Skeletal muscle satellite cell (primary cell): ENCODE measurements around the gene IL21R.

Experiments
- H3K27me3 ChIP-seq: 2 replicates; pipeline ENCODE4 v1.7.0; 2013; ENCODE audit warnings: low read length; ENCODE audit not compliant: control insufficient read depth, insufficient read depth
- H3K36me3 ChIP-seq: 2 replicates; pipeline ENCODE4 v1.7.0; 2013; ENCODE audit warnings: mild to moderate bottlenecking, control low read depth, low read length; ENCODE audit not compliant: insufficient read depth
- H3K4me1 ChIP-seq: 2 replicates; pipeline ENCODE4 v1.7.0; 2013; ENCODE audit warnings: low read length; ENCODE audit not compliant: control insufficient read depth, insufficient read depth
- H3K4me2 ChIP-seq: 2 replicates; pipeline ENCODE4 v1.7.0; 2013; ENCODE audit warnings: mild to moderate bottlenecking, low read length
- H3K4me3 ChIP-seq: 2 replicates; pipeline ENCODE4 v1.7.0; 2013; ENCODE audit warnings: low read length
- H3K9ac ChIP-seq: 2 replicates; pipeline ENCODE4 v1.7.0; 2013; ENCODE audit warnings: mild to moderate bottlenecking, low read depth, low read length, moderate library complexity
- H3K9me3 ChIP-seq: replicated peaks from 2 replicates; pipeline ENCODE4 v1.7.0; 2013; ENCODE audit warnings: mild to moderate bottlenecking, control low read depth, low read length

The IL21R gene

DNA sequence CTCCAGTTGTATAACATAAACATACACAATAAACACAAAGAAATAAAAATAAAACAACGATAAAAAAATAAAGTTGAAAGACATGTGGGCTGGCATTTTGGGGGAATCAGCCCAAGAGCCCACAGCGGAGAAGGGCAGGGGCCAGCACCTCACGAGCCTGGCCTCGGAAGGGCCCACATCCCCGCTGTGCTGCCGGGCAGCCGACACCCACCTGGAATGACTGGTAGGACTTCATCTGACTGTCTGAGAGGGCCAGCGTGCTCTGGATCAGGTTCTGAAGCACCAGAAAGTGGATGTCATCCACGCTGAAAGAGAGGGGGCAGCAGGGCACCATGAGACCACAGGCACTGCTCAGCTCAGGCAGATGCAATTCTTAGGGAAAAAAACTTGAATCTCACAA, 74.3 kb downstream of the IL21R start:
- no peaks in the 10 kb centered on the region for H3K9me3 ChIP-seq
- peaks cover 48% of the 10 kb centered on the region for H3K4me1 ChIP-seq
- no peaks in the 10 kb centered on the region for H3K27me3 ChIP-seq
- H3K36me3 ChIP-seq, result peaks cover 70% of the 10 kb centered on the region
- H3K9ac ChIP-seq, result peak overlapping the region; percentile 57
- no peak overlapping the region for H3K4me3 ChIP-seq
- peak overlapping the region; percentile 51 for H3K4me2 ChIP-seq

DNA sequence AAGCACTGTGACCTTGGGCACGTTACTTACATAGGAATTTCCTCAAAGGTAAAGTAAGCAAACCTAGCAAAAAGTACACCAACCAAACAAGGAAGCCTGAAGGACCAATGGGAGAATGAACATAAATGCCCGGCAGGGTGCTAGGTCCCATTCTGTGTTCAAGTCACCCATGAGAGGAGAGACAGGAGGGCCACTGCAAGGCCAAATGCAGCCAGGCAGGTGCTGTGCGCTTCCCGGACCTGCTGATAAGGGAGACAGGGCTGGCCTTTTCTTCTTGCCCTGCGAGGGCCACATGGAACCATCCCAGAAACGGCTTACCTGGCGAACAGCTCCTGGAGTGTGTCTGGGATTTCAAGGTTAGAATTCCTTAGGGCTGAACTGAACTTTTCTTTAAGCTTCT, 78.8 kb downstream of the IL21R start:
- no peaks in the 10 kb centered on the region for H3K27me3 ChIP-seq
- no peak overlapping the region for H3K9ac ChIP-seq
- H3K9me3 ChIP-seq, result no peaks in the 10 kb centered on the region
- no peak overlapping the region for H3K4me2 ChIP-seq
- peaks cover 13% of the 10 kb centered on the region for H3K4me1 ChIP-seq
- peaks cover 87% of the 10 kb centered on the region for H3K36me3 ChIP-seq
- no peak overlapping the region for H3K4me3 ChIP-seq

DNA sequence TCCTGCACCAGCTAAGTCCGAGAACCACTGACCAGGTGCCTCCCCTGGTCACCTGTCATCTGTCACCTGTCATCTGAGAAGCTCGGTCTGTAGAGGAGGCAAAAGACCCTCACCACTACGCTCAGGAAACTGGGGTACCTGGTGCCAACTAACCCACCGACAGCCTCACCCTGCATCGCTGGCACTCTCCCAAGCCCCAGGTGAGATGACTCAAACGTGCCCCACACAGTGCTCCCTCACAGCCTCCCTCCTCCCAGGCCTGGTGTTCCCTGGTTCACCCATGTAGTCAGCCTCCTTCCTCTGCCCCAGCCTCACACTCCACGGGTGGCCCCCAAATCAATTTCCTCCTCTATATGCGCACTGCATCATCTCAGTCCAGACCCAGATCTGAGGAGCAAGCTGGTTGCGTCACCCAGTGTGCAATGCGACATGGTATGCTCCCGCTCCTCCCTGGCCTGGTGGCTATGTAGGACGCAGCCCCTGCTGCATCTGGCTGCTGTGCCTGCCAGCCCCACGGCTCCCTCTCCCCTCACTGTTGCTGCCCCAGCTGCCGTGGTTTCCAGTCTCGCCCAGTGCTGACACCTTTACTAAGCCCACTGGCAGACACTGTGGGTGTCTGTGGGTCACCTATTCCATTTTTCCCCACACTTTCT, 79.4 kb downstream of the IL21R start:
- H3K27me3 ChIP-seq, result no peaks in the 10 kb centered on the region
- peaks cover 87% of the 10 kb centered on the region for H3K36me3 ChIP-seq
- no peak overlapping the region for H3K4me3 ChIP-seq
- no peaks in the 10 kb centered on the region for H3K9me3 ChIP-seq
- H3K4me1 ChIP-seq, result peaks cover 7% of the 10 kb centered on the region
- no peak overlapping the region for H3K9ac ChIP-seq
- H3K4me2 ChIP-seq, result no peak overlapping the region

DNA sequence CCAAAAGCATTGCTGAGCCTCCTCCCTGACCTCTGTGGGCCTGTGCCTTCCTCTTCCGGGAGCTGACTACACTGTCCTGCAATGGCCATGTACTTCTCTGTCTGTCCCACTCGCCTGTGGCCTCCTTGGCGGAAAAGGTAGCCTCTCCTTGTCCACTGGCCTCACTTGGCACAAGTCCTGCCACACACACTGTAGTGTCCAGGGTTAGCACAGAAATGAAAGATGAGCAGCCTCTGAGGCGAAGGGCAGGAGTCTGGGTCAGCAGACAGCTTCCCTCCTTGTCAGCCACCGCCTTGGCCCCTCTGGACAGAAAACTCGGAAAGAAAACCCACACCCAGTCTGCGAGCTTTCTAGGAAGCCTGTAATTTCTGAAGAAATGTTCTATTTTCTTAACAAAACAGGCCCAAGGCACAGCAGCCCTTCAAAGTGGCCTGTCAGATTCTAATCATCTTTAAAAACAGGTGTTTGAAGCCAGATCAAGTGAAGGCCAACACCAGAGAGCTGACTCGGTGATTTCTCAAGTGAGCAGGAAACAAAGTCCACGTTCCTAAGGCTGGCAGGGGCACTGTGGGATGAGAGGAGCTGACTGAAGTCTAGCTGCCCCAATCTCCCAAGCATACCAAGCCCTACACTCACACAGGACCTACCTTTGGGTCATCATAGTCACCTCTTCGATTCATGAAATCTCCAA, 80.6 kb downstream of the IL21R start:
- Histone ChIP-seq H3K4me3 (no peak overlapping the region), H3K4me2 (no peak overlapping the region), H3K4me1 (no peaks in the 10 kb centered on the region), H3K27me3 (no peaks in the 10 kb centered on the region), H3K36me3 (peaks cover 86% of the 10 kb centered on the region), H3K9ac (no peak overlapping the region), H3K9me3 (no peaks in the 10 kb centered on the region)

DNA sequence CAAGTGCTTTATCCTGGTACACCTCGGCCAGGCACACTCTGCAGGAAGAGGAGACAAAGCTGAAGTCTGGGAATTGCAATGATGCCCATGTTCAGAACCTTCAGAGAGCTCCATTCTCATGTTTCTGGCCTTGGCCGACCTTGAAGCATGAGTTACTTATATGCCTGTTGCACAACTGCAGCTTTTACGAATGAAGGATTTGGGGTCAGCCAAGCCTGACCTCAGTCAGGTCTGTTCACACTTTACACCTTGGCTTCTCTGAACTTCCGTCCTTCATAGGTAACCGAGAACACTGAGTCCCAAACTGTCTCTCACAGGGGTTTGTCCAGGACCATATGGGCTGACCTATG, 81.1 kb downstream of the IL21R start:
- H3K9me3 ChIP-seq, result no peaks in the 10 kb centered on the region
- no peak overlapping the region for H3K4me2 ChIP-seq
- H3K36me3 ChIP-seq, result peaks cover 86% of the 10 kb centered on the region
- H3K27me3 ChIP-seq, result no peaks in the 10 kb centered on the region
- H3K4me1 ChIP-seq, result no peaks in the 10 kb centered on the region
- H3K9ac ChIP-seq, result no peak overlapping the region
- no peak overlapping the region for H3K4me3 ChIP-seq

DNA sequence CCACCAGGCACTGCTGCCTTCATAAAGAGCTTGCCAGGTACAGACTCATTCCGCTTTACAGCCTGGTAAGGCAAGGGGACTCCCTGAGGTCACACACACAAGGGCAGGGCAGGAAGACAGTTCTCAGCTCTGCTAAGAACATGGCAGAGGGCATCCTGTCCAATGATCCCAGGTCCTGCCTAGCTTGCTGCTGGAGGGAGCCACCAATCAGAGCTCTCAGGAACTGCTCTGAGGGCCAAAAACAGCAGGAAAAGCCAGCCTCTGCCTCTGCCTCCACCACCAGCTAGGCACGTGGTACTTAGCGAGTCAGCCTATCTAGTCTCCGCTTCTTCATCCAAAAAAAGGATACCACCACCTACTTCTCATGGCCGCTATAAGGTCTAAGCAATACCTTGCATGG, 81.7 kb downstream of the IL21R start:
- Histone ChIP-seq H3K4me3 (no peak overlapping the region), H3K4me2 (no peak overlapping the region), H3K9ac (no peak overlapping the region), H3K9me3 (no peaks in the 10 kb centered on the region), H3K27me3 (no peaks in the 10 kb centered on the region), H3K36me3 (peaks cover 86% of the 10 kb centered on the region), H3K4me1 (no peaks in the 10 kb centered on the region)

DNA sequence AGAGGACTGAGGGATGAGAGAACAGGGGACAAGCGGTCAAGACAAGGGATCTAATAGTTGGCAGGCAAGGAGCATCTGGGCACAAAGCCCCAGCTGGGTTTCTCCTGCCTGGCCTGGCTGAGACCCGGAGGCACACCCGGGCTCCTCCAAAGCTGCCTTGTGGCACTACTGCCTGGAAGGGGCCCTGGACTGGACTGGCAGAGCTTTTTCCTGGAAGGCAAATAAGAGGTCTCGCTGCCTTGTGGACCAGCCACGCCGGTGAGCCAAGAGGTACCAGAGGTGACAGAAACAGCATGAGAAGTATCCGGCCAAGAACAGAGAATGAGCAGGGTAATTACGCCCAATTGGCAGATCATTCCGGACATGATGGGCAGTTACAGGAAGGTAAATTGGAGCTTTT, 83.2 kb downstream of the IL21R start:
- H3K36me3 ChIP-seq, result peaks cover 98% of the 10 kb centered on the region
- H3K4me3 ChIP-seq, result no peak overlapping the region
- no peaks in the 10 kb centered on the region for H3K27me3 ChIP-seq
- no peaks in the 10 kb centered on the region for H3K9me3 ChIP-seq
- no peak overlapping the region for H3K4me2 ChIP-seq
- no peaks in the 10 kb centered on the region for H3K4me1 ChIP-seq
- no peak overlapping the region for H3K9ac ChIP-seq

DNA sequence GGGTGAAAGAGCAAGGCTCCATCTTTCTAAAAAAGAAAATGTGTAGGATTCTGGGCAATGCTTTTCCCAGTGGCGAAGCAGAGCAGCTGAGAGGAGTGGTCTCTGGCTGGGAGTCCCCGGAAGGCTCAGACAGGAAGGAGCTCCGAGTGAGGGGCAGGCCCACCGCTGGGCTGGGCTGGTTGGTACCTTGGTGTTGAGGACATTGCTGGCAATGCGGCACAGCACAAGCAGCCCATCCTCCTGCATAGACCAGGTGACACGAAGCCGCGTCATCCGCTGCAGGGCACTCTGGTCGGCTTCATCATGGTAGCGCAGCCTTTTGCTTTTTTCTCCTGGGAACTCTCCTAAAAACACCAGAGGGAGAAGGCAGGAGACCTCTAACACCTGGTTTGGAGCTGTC, 83.8 kb downstream of the IL21R start:
- peaks cover 98% of the 10 kb centered on the region for H3K36me3 ChIP-seq
- H3K4me2 ChIP-seq, result no peak overlapping the region
- no peaks in the 10 kb centered on the region for H3K4me1 ChIP-seq
- H3K9me3 ChIP-seq, result no peaks in the 10 kb centered on the region
- H3K27me3 ChIP-seq, result no peaks in the 10 kb centered on the region
- no peak overlapping the region for H3K4me3 ChIP-seq
- H3K9ac ChIP-seq, result no peak overlapping the region

DNA sequence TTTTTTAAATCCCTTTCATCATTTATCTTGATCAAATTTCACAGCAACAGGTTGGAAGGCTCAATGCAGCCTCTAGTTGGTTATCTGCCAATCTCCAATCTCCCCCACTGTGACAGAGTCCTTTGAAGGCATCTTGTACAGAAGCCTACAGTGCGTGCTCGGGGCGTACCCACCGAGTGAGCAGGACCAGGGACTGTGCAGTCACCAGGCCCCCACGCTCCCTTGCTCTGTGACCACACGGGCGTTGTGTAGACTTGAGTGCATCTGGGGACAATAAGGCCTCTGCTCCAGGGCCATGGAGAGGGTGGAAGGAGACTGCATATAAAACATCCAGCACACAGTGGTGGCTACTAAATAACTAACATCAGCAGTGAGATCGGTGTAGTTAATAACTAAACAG, 84.4 kb downstream of the IL21R start:
- Histone ChIP-seq H3K9ac (no peak overlapping the region), H3K4me2 (no peak overlapping the region), H3K9me3 (no peaks in the 10 kb centered on the region), H3K27me3 (no peaks in the 10 kb centered on the region), H3K36me3 (peaks cover 98% of the 10 kb centered on the region), H3K4me3 (no peak overlapping the region), H3K4me1 (no peaks in the 10 kb centered on the region)

DNA sequence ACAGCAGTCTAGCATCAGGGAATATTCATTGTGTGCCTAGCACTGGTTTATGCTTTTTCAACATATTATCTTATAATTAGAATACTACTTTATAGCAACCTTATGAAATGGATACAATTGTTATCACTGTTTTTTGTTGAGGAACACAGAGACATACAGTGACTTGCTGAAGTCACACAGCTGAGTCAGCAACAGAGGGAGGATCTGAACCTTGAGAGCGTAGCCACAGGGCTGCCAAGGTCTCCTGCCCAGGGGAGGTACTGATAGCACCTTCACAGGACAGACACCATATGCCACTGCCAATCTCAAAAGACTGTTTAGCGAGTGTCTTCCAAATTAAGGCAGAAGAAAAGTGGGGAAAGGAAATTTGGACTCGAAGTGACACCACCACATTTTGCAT, 84.8 kb downstream of the IL21R start:
- Histone ChIP-seq H3K36me3 (peaks cover 98% of the 10 kb centered on the region), H3K4me1 (no peaks in the 10 kb centered on the region), H3K9ac (no peak overlapping the region), H3K4me3 (no peak overlapping the region), H3K27me3 (no peaks in the 10 kb centered on the region), H3K9me3 (no peaks in the 10 kb centered on the region), H3K4me2 (no peak overlapping the region)

DNA sequence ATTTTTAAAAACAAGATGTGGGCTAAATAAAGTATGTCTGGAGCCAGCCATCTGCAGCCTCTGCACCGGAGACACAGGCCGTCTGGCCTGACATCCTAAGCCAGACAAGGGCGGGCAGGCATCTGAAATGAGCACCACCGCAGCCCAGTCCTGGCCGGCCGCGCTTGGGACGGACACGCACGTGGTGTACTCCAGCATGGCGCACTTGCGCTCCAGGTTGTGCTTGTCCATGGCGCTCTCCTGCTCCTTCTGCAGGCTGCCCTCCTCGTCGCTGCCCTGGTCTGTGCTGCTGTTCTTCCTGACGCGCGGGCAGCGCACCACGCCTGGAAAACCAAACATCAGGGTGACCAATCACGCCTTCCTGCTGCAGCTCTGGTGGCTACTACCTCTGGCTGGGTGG, 87.4 kb downstream of the IL21R start:
- Histone ChIP-seq H3K4me1 (no peaks in the 10 kb centered on the region), H3K27me3 (no peaks in the 10 kb centered on the region), H3K9ac (no peak overlapping the region), H3K4me2 (no peak overlapping the region), H3K9me3 (no peaks in the 10 kb centered on the region), H3K36me3 (peaks cover 95% of the 10 kb centered on the region), H3K4me3 (no peak overlapping the region)

DNA sequence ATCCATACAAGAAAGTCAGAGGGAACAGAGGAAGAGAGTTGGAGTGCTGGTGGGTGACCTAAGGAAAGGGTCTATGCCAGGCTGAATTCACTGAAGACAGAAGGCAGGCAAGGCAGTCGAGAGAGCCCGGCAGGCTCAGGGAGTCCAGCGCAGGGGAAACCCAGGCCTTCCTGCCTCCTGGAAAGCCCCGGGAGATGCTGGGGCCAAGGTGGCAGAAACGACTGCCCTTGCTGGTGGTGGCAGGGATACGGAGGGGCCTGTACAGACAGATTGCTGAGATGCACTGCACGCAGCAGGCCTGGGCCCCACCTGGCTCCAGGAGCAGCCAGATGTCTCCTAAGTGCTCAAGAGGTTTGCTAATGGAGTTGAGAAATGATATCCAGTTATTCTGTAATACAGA, 87.9 kb downstream of the IL21R start:
- no peaks in the 10 kb centered on the region for H3K4me1 ChIP-seq
- H3K9ac ChIP-seq, result no peak overlapping the region
- H3K9me3 ChIP-seq, result no peaks in the 10 kb centered on the region
- H3K36me3 ChIP-seq, result peaks cover 95% of the 10 kb centered on the region
- H3K4me3 ChIP-seq, result no peak overlapping the region
- H3K27me3 ChIP-seq, result no peaks in the 10 kb centered on the region
- H3K4me2 ChIP-seq, result no peak overlapping the region
